NCI-H460 (cell line): ENCODE measurements around the gene ZMYM2. TPM values are rescaled to one million over a fixed set of nuclear protein-coding genes. Genes with fewer than 3 reads are reported as not detected.

Source experiments
- DNase-seq: peaks from one replicate; pipeline ENCODE4 v3.0.0-alpha.2; 2016; ENCODE audit warnings: low read depth; ENCODE audit errors: extremely low read depth
- total RNA-seq: library from RNA; depleted of rRNA; stranded (reverse); fragments of >200 nt; shearing (Covaris generic); gene quantifications from 2 replicates; pipeline ENCODE4 v1.2.3, GENCODE V29; 2014; rRNA removed

ZMYM2 gene
- total RNA-seq, 1 experiment from 2014 or later = 56.5 TPM

DNA sequence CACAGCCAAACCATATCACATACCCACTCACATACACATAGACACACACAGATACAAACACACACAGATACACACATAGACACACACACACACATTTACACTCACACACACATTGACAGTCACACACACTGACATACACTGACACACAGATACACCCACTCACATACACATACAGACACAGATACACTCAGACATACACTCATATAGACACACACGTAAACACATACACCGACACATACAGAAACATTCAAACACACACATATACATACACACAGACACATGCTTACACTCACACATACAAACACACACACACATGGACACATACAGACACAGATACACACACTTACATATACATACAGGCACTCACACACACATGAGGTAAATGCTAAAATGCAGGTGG is 172.1 kb downstream of the ZMYM2 start:
- DNase-seq = no peak

DNA sequence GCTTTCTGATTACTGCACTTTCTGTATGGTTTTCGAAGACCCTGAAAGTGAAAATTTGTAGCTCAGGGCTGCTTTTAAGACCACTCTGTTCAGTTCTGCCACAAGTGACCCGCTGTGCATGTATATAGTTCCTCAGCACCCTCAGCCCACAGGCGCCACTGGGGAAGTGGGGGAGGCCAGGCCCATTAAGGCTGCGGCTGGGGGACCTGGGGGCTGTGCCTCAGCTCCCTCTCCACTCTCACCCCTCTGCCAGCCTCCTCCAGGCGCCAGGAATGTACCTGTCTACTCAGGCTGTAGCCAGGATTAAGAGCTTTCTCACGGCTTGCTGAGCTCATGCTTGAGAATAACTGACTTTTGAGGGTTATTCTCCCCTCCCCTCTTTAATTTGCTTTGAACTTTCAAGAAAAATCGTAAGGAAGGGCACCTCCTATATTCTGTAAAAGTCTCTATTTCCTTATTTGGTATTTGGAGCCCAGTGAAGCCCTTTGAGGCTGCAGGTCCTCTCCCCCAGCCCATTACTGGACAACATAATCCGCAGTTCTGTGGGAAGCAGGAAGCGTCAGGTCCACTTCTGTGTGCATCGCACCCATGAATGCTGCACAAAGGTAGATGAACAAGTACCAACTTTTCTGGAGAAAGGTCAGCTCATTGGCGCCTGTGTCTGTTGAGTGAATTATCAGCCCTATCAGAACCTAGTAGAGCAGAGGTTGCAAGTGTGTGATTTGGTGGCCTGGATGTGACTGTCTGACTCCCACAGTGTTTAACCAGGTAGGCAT is 172.7 kb downstream of the ZMYM2 start:
- DNase-seq = no peak

DNA sequence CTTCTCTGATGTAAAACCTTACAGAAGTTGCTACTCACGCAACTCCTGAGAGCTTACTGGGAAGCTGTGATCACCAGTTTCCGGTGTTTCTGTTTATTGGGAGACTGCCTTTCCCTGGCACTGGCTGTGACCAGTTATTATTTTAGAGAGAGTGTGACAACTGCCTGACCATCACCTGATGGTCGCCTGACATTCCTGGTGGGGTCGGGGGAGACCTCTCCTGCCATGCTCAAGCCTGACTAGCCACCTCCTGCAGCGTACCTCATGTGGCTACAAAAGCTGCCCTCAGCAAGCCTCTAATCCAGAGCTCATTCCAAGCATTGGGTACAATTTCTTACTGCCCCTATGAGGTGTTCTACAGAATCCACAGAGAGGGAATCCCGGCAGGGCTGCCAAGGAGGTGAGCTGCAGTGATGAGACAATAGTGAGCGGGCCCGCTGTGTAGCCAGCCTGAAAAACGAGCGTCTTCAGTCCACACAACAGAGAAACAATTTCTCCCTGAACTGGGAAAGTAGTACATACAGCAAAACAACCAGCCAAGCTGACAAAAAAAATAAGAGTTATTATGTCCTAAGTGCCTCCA is 173.6 kb downstream of the ZMYM2 start:
- DNase-seq = no peak

DNA sequence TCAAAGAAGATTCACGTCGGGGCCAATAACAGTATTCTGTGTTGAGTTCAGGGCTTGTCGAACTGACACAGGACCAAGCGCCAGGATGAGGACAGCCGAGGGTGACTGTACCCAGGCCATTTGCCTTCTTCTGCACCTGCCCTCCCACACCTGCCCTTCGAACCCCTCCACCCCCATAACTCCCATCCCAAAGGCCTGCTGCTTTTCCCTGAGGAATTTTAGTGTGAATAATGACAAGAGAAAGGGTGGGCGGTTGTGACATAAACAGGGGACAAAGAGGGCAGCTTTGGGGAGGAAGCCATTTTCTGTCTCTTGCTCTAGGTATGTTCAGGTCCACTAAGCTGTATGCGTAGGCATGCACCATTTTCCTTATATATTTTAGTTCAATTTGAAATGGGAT is 176.2 kb downstream of the ZMYM2 start:
- DNase-seq = no peak

DNA sequence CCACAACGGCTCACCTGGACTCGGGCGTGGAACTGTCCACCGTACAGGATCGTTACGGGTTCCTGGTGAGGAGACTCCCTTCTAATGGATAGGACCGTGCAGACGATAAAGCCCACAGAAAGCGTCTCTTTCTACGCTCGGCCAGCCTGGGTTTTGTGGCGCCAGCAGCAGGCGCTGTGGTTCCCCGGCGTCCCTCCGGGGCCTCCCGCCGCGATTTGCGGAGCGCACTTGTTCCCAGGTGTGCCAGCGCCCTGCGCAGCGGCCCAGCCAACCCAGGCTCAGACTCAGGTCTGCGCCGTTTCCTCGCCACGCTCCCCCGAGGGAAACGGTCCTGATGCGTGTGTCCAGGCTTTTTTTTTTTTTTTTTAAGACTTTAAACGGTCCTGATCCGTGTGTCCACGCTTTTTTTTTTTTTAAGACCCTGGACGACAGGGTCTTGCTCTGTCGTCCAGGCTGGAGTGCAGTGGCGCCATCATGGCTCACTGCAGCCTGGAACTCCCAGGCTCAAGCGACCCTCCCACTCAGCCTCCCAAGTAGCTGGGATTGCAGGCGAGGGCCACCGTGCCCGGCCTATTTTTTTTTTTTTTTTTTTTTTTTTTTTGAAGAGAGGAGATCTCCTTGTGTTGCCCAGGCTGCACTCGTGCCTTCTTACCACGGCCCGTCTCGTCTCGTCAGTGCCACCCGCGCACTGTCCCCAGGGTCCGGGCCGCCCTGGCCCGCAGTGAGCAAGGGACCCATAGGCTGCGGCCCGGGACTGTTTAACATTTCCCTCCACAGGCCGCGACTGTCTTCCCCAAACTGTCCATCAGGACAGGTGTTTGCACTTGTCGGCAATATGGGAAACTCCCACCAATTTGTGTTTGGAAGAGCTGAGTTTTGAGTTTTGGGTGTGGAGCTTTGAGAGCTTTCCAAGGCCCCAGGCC is 178.5 kb downstream of the ZMYM2 start:
- no peak for DNase-seq

DNA sequence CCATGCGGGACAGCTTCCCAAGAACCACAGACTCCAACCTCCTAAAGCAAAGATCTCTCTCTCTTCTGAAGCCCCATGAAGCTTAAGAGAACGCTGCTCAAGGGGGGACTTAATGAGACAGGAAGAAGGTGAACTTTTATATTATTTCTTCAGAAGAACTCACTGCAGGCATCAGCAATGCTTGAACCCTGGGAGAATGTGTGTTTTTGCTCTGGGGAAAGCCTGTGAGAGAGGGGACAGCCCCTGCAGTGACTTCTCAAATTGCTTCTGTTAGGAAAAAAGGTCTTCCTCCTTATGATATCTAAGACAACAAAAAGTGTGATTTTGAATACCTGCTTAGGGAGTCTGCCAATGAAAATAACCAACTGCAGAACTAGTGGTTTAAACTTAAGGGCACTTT is 179.3 kb downstream of the ZMYM2 start:
- no peak for DNase-seq

DNA sequence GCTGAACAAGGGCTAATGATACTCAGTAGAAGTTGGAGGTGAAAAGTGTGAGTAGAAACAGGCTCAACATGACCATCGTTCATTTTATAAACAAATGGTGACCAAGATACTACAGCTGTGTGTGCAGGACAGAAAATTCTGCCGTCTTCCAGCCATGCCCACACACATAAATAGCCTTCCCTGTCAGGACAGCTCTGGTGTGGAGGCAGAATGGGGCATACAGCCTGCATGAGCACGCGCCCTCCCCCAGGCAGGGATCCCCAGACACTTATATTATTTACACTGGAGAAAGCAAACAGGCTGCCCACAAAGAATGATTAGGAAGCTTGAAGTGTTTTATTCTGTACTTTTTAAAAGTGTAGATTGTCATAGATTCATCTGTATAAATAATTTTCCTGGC is 182.0 kb downstream of the ZMYM2 start:
- DNase-seq = no peak

Other genes starting within 250 kb of the ZMYM2 start
- 26.2 and 34.1 TPM in 2 replicates for gene PSPC1, start 175.8 kb upstream of the ZMYM2 start, total RNA-seq
- gene ZMYM5, start 95.1 kb upstream of the ZMYM2 start, total RNA-seq = 11.6 and 13.5 TPM in 2 replicates
- gene GJA3, start 202.3 kb downstream of the ZMYM2 start, total RNA-seq = 0.10 and 0.14 TPM in 2 replicates
- gene GJB2, start 234.2 kb downstream of the ZMYM2 start, total RNA-seq = 8.7 and 10.5 TPM in 2 replicates